ENCODE measurements around the gene RABEPK. TPM values are rescaled to one million over a fixed set of nuclear protein-coding genes. Genes with fewer than 3 reads are reported as not detected.
"Not testable (repeated sequence)": the region's sequence is repeated elsewhere in the genome, so short reads cannot be mapped to it uniquely, and the experiment has no call there.

Gene RABEPK
- total RNA-seq, 2 experiments from 2014 or later, result 9.9 to 12.3 TPM

GRCh38 chr9:125179776-125180175 lies 20.6 kb upstream of the RABEPK start:
- not testable (repeated sequence) for H3K4me3 Mint-ChIP-seq; H3K27ac Mint-ChIP-seq; H3K27me3 Mint-ChIP-seq; H3K9me3 Mint-ChIP-seq; DNase-seq; ATAC-seq (ENCODE audit: low read depth)
- Mint-ChIP-seq H3K36me3 (peaks cover 26% of the 10 kb centered on the region), H3K4me1 (peaks cover 15% of the 10 kb centered on the region)
- POLR2A ChIA-PET, result interaction anchor here (0.7 kb wide), 1 partner anchor 369 kb away, joined by 4 read pairs; no protein-coding TSS in a partner anchor

GRCh38 chr9:125180876-125181275 lies 19.5 kb upstream of the RABEPK start:
- H3K27ac Mint-ChIP-seq, result no peak overlapping the region
- POLR2A ChIA-PET, result interaction anchor here (0.9 kb wide), 1 partner anchor 60 kb away, joined by 3 read pairs; no protein-coding TSS in a partner anchor
- ATAC-seq (ENCODE audit: low read depth), result no peak
- peaks cover 26% of the 10 kb centered on the region for H3K36me3 Mint-ChIP-seq
- DNase-seq, result no peak
- peaks cover 15% of the 10 kb centered on the region for H3K4me1 Mint-ChIP-seq
- H3K27me3 Mint-ChIP-seq, result no peaks in the 10 kb centered on the region
- H3K9me3 Mint-ChIP-seq, result no peaks in the 10 kb centered on the region
- no peak overlapping the region for H3K4me3 Mint-ChIP-seq

GRCh38 chr9:125181756-125182155 lies 18.6 kb upstream of the RABEPK start:
- H3K27ac Mint-ChIP-seq; POLR2A ChIA-PET; H3K9me3 Mint-ChIP-seq; H3K27me3 Mint-ChIP-seq; ATAC-seq (ENCODE audit: low read depth); DNase-seq; H3K4me3 Mint-ChIP-seq: not testable (repeated sequence)
- peaks cover 13% of the 10 kb centered on the region for H3K4me1 Mint-ChIP-seq
- peaks cover 26% of the 10 kb centered on the region for H3K36me3 Mint-ChIP-seq

- H3K4me3 Mint-ChIP-seq, result no peak overlapping the region
- POLR2A ChIA-PET, result no interaction called here
- H3K9me3 Mint-ChIP-seq, result no peaks in the 10 kb centered on the region
- peaks cover 26% of the 10 kb centered on the region for H3K36me3 Mint-ChIP-seq
- H3K4me1 Mint-ChIP-seq, result peaks cover 22% of the 10 kb centered on the region
- no peaks in the 10 kb centered on the region for H3K27me3 Mint-ChIP-seq
- H3K27ac Mint-ChIP-seq, result no peak overlapping the region
- ATAC-seq (ENCODE audit: low read depth) (no peak), DNase-seq (no peak)
These were observed 17.3 kb upstream of the RABEPK start for GRCh38 chr9:125183054-125183453.

GRCh38 chr9:125183561-125183960 lies 16.8 kb upstream of the RABEPK start:
- no peak for DNase-seq
- Mint-ChIP-seq H3K4me1 (peaks cover 27% of the 10 kb centered on the region), H3K36me3 (peaks cover 26% of the 10 kb centered on the region), H3K27ac (no peak overlapping the region), H3K27me3 (no peaks in the 10 kb centered on the region), H3K4me3 (no peak overlapping the region), H3K9me3 (no peaks in the 10 kb centered on the region)
- POLR2A ChIA-PET, result no interaction called here
- no peak for ATAC-seq (ENCODE audit: low read depth)

GRCh38 chr9:125189011-125189360 lies 11.4 kb upstream of the RABEPK start:
- peaks cover 2% of the 10 kb centered on the region for H3K36me3 Mint-ChIP-seq
- H3K27ac Mint-ChIP-seq, result peak overlapping the region; percentile 96
- no peak for DNase-seq
- peaks cover 24% of the 10 kb centered on the region for H3K4me1 Mint-ChIP-seq
- no peaks in the 10 kb centered on the region for H3K9me3 Mint-ChIP-seq
- ATAC-seq (ENCODE audit: low read depth), result peak; percentile 3
- peak overlapping the region; percentile 96 for H3K4me3 Mint-ChIP-seq
- H3K27me3 Mint-ChIP-seq, result no peaks in the 10 kb centered on the region
- POLR2A ChIA-PET, result interaction anchor here (0.5 to 1.0 kb wide), 2 partner anchors 51 to 52 kb away, joined by 4 read pairs; partner anchors contain the start of gene HSPA5

GRCh38 chr9:125189361-125190289 lies 10.7 kb upstream of the RABEPK start, which contains the start of gene PPP6C:
TSS of gene PPP6C (minus strand) at chr9:125189803. CDS start at chr9:125189718, 85 bp downstream.
- POLR2A ChIA-PET, result interaction anchor here (0.6 to 2.1 kb wide), 7 partner anchors 9 to 493 kb away, joined by 3 to 29 read pairs (median 4); partner anchors contain the start of genes GOLGA1, HSPA5 and RABEPK
- DNase-seq, result peak; percentile 97
- Mint-ChIP-seq H3K9me3 (no peaks in the 10 kb centered on the region), H3K27me3 (no peaks in the 10 kb centered on the region), H3K4me1 (peaks cover 29% of the 10 kb centered on the region), H3K36me3 (no peaks in the 10 kb centered on the region), H3K4me3 (peak within 1 kb of the TSS; percentile 96), H3K27ac (peak within 1 kb of the TSS; percentile 96)
- ATAC-seq (ENCODE audit: low read depth), result peak; percentile 98

- Mint-ChIP-seq H3K4me3 (peak overlapping the region; percentile 96), H3K27me3 (no peaks in the 10 kb centered on the region), H3K4me1 (peaks cover 36% of the 10 kb centered on the region), H3K36me3 (no peaks in the 10 kb centered on the region), H3K9me3 (no peaks in the 10 kb centered on the region), H3K27ac (peak overlapping the region; percentile 96)
- POLR2A ChIA-PET, result interaction anchor here (0.6 to 2.1 kb wide), 8 partner anchors 8 to 494 kb away, joined by 3 to 29 read pairs (median 4); partner anchors contain the start of genes ARPC5L, GOLGA1, HSPA5 and RABEPK
- peak; percentile 45 for DNase-seq
- no peak for ATAC-seq (ENCODE audit: low read depth)
These were observed 10.0 kb upstream of the RABEPK start for GRCh38 chr9:125190361-125190801.

- peak overlapping the region; percentile 77 for H3K27ac Mint-ChIP-seq
- ATAC-seq (ENCODE audit: low read depth), result not testable (repeated sequence)
- peak overlapping the region; percentile 73 for H3K4me3 Mint-ChIP-seq
These were observed 5.9 kb upstream of the RABEPK start for GRCh38 chr9:125194466-125194865.

GRCh38 chr9:125195591-125195990 lies 4.8 kb upstream of the RABEPK start:
- not testable (repeated sequence) for H3K4me3 Mint-ChIP-seq; DNase-seq; H3K36me3 Mint-ChIP-seq; H3K27me3 Mint-ChIP-seq; H3K27ac Mint-ChIP-seq; H3K9me3 Mint-ChIP-seq; ATAC-seq (ENCODE audit: low read depth)
- H3K4me1 Mint-ChIP-seq, result peaks cover 31% of the 10 kb centered on the region
- POLR2A ChIA-PET, result interaction anchor here (1.3 to 1.6 kb wide), 2 partner anchors 42 to 46 kb away, joined by 3 to 18 read pairs; partner anchors contain the start of gene HSPA5

More at GRCh38 chr9:125194466-125194865, 5.9 kb upstream of the RABEPK start:
- not testable (repeated sequence) for H3K9me3 Mint-ChIP-seq, H3K27me3 Mint-ChIP-seq, DNase-seq, H3K36me3 Mint-ChIP-seq
- POLR2A ChIA-PET, result interaction anchor here (0.7 to 1.6 kb wide), 3 partner anchors 10 to 47 kb away, joined by 3 to 18 read pairs (median 6); partner anchors contain the start of gene HSPA5
- peaks cover 29% of the 10 kb centered on the region for H3K4me1 Mint-ChIP-seq

GRCh38 chr9:125202846-125203618 lies 2.7 kb downstream of the RABEPK start:
- H3K4me3 Mint-ChIP-seq, result no peak overlapping the region
- peaks cover 10% of the 10 kb centered on the region for H3K4me1 Mint-ChIP-seq
- no peak for DNase-seq
- no peak for ATAC-seq (ENCODE audit: low read depth)
- H3K9me3 Mint-ChIP-seq, result no peaks in the 10 kb centered on the region
- peaks cover 11% of the 10 kb centered on the region for H3K36me3 Mint-ChIP-seq
- no peaks in the 10 kb centered on the region for H3K27me3 Mint-ChIP-seq
- H3K27ac Mint-ChIP-seq, result no peak overlapping the region
- POLR2A ChIA-PET, result interaction anchor here (0.7 kb wide), 1 partner anchor 36 kb away, joined by 3 read pairs; no protein-coding TSS in a partner anchor

GRCh38 chr9:125204477-125204876 lies 4.1 kb downstream of the RABEPK start:
- Mint-ChIP-seq H3K27ac (no peak overlapping the region), H3K9me3 (no peaks in the 10 kb centered on the region), H3K4me3 (no peak overlapping the region), H3K27me3 (no peaks in the 10 kb centered on the region), H3K4me1 (peaks cover 9% of the 10 kb centered on the region), H3K36me3 (peaks cover 15% of the 10 kb centered on the region)
- no peak for DNase-seq
- no peak for ATAC-seq (ENCODE audit: low read depth)
- POLR2A ChIA-PET, result interaction anchor here (0.8 kb wide), 1 partner anchor 10 kb away, joined by 6 read pairs; no protein-coding TSS in a partner anchor

- ATAC-seq (ENCODE audit: low read depth) (no peak), DNase-seq (no peak)
- Mint-ChIP-seq H3K27me3 (no peaks in the 10 kb centered on the region), H3K9me3 (no peaks in the 10 kb centered on the region), H3K36me3 (peaks cover 15% of the 10 kb centered on the region), H3K4me3 (no peak overlapping the region), H3K27ac (no peak overlapping the region), H3K4me1 (no peaks in the 10 kb centered on the region)
- POLR2A ChIA-PET, result no interaction called here
These were observed 13.8 kb downstream of the RABEPK start for GRCh38 chr9:125214186-125214585.
